Activated naive CD4-positive, alpha-beta T cell (primary cell): ENCODE measurements around the gene TLE3.
"Not testable (repeated sequence)": the region's sequence is repeated elsewhere in the genome, so short reads cannot be mapped to it uniquely, and the experiment has no call there.

Experiments used
- DNase-seq, 4 experiments: peaks; one replicate each; lab custom pipeline; 2025; lab: John Stamatoyannopoulos, UW

TLE3 gene

DNA sequence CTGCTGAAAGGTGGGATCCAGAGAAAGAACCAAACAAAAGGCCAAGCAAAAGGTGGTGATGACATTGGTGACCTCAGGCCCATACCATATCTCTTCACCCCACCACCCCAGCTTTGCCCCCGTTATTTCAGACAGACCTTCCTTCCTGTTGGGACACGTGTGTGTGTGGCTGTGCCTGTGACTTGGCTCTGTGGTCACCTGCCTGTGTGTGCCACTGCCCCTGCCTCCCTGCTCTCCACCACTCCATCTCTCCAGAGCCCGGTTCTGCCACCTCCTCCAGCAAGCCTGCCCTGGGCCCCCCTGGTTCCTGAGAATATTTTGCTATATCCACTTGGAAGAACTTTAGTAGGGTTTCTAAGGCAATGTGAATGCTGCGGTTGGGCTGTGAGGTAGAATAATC is 28.6 kb upstream of the TLE3 start:
- DNase-seq: no peak

DNA sequence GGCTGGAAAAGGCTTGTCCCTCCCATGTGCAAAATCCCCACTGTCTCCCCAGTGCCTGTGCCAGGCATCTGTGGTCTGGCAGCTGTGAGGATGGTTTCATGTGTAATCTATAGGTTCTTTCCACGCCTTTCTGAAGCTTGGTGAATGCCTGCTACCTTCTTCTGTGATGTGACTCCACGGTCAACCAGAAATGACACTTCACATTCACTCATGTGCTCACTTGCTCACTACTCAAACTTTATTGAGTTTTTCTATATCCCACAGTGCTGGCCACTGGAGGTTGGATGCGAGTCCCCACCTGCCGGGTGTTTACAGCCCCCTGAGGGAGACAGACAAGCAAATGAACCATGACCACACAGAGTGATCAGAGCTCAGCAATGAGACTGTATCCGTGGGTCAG is 27.9 kb upstream of the TLE3 start:
- DNase-seq: no peak

DNA sequence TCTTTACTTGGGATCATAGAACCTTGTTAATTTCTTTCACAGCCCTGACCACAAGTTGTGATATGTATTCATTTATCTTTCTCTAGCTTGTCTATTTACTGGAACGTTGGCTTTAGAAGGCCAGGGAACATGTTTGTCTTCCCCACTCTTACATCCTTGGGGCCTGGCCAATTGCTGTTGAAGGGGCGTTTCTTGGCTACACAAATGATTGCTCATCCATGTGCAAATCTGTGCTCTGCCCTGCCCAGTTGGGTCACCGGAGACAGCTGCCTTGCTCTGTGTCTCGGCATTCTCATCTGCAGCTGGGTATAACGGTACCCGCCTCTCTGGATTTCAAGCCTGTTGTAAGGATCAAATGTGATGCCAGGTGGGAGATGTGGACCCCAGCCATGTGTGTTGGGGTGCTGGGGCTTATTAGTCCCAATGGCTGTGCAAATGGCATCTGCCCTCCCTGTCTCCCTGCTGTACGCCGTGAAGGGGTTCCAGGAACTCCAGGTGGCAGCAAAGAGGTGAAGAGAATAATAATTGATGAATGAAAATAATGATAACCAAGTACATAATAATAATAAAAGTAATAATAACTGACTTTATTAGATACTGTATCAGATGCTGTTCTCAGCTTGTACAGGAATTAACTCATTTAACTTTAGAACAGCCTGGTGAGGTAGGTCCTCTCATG is 24.0 kb upstream of the TLE3 start:
- DNase-seq: no peak

DNA sequence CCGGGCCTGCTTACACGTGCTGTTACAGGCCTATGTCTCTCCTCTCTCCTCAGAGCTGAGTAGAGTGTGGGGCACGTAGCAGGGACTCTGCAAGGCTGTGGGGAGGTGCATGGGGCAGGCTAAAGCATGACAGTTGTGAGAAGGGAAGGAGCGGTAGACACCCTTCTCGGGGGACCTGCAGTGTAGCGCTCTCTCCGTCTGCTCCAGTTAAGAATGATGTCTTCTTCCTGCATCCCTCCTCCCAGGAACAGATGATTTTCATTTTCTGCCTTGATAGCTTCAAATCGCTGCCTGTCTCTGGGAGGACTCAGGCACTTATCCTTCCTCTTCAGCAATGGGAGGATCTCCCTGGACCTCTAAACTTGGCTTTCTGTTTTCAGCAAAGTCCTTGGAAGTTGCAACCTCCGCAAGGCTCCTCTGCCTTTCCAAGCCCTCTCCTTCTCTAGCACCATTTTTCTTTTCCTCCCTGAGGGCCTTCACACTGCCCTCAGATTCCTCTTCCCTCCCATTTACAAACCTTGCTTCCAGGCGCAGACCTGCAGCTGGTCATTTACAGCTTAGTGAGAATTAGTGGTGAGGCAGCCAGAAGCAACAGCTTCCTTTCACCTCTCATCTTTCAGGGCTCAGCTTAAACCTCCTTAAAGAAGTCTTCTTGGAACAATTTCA is 23.4 kb upstream of the TLE3 start:
- DNase-seq: no peak

DNA sequence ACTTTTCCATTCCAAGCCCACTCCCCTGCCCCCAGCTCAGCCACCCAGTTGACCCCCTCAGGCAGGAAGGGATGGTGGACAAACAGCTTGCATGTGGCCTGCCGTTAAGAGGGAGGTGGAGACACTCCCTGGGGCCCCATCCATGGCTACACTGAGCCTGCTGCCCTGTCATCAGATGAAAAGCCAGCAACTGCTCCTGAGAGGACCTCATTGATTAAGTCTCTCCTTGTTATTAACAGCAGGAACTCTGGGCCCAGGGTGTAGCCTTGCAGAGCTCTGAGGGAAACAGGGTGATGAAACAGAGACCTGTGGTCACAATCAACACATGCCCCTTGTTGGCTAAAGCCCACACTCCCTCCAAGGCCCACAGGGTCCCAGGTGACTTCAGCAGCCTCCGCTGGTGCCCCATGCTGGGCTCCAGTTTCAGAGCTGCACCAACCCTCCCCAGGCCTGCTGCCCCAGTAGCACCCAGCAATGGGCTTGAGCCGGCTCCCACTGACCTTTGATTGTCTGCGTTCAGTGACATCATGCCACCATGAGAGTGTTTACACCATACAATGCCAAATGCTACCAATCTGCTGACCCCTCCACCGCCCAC is 22.3 kb upstream of the TLE3 start:
- DNase-seq: no peak

DNA sequence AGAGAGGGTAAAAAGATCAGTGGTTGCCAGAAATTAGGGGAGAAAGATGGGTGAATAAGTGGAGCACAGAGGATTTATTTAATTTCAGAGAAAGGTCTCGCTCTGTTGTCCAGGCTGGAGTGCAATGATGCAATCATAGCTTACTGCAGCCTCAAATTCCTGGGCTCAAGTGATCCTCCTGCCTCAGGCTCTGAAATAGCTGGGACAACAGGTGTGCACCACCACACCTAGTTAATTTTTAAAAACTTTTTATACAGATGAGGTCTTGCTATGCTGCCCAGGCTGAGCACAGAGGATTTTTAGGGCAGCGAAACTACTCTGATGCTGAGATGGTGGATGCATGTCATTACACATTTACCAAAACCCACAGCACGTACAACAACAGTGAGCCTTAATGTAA is 20.9 kb upstream of the TLE3 start:
- DNase-seq: no peak

DNA sequence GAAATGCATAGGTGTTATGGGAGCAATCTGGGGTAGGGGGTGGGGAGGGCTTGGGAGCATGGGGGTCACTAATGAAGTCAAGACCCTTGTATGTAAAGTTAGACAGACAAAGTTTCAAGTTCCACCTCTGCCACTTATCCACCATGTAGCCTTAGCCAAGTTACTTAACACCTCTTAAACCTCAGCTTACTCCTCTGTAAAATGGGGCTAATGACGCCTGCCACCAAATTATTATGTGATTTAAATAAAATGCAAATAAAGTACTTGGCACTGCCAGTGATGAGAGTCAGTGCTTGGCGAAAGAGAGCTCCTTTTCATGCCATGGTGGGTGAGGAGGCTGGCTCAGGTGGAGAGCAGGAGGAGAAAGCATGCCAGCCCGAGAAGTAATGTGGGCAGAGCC is 18.6 kb upstream of the TLE3 start:
- DNase-seq: no peak

DNA sequence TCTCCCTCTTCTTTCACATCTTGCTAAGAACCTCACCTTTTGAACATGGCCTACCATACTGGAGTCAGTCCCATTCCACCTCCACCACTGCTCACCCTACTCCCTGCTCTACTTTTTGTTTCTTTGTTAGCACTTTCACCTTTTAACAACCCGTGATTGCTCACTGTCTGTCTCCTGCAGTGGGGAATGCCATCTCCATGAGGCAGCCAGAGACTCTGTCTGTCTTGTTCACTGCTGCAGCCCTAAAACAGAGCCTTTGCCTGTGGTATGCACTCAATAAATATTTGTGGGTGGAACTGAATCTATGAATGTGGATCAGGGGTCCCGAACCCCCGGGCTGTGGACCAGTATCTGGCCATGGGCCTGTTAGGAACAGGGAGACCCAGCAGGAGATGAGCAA is 16.5 kb upstream of the TLE3 start:
- DNase-seq: no peak

DNA sequence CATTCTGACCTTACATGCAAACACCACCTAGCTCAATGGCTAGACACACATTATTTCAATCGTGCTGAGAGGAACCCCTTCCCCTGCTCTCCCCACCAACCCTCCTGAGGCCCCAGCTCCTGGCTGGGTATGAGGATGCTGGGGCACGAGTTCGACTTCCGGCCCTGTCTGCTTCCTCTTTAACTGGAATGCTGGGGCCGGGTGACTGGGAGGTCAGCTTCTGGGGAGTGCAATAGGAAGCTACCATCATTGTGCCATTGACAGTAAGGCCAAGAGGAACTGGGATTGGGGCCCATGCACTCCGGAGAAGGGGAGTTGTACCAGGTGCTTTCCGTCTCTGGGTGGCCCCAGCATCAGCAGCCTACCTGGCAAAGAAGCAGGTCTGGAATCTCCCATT is 15.6 kb upstream of the TLE3 start:
- no peak for DNase-seq

DNA sequence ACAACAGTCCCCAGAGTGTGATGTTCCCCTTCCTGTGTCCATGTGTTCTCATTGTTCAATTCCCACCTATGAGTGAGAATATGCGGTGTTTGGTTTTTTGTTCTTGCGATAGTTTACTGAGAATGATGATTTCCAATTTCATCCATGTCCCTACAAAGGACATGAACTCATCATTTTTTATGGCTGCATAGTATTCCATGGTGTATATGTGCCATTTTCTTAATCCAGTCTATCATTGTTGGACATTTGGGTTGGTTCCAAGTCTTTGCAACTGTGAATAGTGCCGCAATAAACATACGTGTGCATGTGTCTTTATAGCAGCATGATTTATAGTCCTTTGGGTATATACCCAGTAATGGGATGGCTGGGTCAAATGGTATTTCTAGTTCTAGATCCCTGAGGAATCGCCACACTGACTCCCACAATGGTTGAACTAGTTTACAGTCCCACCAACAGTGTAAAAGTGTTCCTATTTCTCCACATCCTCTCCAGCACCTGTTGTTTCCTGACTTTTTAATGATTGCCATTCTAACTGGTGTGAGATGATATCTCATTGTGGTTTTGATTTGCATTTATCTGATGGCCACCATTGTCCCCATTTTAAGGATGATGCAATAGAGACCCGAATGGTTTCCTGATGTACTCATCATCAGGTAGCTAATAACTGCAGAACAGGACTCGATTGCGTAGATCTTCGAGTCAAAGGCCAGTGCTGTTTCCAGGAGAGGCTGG is 15.0 kb upstream of the TLE3 start:
- DNase-seq: not testable (repeated sequence)

DNA sequence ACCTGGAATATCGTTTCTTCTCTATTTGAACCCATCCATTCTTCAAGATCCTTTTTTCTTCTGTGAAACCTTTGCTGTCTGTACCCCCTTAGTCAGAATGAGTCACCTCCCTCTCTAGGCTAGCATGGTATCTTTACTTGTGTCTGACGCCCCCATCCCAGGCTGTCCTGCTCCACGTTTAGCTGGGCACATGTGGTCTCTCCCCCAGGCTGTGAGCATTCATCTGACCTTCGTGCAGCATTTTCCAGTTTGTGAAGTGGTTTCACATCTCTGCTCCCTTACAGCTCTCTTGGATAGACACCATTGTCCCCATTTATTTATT is 14.3 kb upstream of the TLE3 start:
- DNase-seq: no peak

DNA sequence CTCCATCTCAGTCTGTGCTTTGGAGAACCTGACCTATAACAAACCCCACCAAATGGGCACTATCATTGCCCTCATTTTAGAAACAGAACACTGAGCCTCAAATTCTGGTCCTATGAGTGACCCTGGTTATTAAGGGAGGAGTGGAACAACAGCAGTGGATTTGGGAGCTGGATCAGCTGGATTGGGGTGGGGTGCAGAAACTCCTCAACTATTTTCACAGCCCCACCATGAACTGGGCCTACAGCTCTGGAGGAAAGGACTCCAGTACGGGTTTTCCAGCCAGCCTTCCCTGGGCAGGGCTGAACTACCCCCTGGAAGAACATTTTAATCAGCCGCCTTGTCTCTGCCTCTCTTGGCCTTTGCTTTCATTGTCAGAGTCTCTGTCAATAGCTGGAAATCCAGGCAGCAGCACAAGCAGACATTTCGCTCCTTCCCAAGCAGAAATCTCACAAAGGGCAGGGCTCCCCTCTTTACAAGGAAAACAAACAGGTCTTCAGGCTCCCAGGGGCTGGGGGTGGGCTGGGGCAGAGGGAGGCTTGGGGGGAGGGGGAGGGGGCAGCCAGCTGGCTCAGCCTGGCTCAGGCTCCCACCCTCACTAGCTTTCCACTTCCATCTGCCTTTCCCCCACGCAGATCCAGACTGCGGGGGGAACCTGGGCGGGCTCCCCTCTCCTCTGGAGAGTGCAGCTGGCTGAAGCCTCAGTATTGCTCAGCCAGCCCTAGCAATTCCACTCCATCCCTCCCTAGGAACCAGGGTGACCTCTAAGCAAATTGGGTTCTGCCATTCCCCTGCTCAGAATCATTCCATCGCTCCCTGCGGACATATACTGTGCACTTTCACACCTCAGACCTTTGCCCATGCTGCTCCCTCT is 13.7 kb upstream of the TLE3 start:
- no peak for DNase-seq

DNA sequence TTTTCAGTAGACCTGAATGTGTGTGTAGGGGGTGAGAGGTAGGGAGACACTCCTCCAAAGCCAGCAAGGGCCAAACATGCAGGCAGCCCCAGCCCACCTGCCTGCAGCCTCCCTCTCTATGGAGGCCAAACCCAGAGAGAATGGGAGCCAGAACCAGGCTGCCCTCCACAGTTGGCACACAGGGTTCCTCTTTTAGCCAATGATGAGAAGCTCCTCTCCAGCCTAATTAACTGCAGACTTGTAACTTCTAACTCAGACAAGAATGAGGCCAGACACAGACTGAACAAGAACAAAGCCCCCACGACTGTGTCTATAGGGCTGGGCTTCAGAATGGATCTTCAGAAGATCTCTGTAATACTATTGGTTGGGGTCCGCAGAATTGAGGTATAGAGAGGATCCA is 12.3 kb upstream of the TLE3 start:
- no peak for DNase-seq

DNA sequence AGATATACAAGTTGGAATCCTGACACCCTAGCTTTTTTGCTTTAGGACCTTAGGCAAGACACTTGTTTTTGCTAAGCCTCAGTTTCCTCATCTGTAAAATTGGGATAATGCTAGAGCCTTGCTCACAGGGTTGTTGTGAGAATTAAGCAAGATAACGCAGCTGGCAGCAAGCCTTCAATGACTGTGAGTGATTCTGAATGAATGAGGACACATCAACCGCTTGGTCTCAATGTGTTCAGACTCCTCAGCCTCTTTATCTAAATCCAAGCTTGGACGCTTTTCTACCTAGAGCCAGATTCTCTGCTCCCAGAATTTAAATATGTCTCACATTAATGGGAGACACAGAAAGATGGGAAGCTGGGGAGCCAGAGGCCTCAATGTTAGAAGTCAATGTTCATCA is 11.8 kb upstream of the TLE3 start:
- no peak for DNase-seq

DNA sequence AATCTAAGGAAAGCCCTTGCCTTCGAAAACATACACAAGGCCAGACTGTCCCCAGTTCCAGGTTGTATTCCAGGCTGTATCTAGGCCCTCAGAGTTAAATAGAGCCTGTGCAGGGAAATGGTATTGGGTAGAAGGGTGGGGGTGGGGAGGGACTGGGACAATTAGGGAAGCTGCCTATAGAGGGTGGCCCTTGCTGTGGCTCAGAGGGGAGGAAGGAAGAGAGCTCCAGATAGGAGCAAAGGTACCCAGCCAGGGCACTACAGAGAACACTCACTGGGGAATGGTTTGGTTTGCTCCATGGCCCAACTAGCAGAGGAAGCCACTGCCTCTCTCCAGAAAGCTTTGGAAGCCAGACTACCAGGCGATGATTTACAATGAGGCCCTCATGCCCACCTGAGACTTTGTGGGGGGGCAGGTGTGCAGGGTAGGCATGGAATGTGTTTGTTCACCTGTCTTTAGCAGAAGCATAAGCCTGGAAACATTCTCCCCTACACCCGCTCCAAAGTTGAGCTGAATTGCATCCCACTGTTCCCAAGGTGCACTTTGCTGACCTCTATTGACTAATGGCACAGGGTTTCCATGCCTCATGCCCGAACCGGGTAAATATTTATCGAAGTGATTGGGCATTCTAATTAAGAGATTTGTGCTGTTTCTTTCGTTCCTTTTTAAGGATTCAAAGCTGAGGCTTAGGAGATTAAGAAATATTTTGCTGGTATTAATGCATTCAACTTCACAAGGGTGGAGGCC is 6.3 kb upstream of the TLE3 start:
- no peak for DNase-seq

DNA sequence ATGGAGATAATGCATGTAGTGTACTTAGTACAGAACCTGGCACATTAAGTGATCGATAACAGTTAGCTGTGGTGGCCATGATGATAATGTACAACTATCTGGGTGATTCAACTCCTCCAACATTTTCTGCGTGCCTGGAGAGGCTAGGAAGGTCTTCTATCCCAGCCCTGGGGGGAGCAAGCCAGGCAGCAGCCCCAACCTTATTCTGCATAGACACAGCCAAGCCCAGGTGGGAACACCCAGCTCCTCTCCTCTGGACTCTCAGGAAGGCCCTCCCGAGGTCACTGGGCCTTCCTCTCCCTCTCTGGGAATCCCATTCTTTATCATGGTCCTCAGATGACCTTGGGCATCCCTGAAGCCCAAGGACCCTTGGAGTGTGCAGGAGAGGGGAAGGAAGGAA is 5.1 kb upstream of the TLE3 start:
- DNase-seq: no peak

DNA sequence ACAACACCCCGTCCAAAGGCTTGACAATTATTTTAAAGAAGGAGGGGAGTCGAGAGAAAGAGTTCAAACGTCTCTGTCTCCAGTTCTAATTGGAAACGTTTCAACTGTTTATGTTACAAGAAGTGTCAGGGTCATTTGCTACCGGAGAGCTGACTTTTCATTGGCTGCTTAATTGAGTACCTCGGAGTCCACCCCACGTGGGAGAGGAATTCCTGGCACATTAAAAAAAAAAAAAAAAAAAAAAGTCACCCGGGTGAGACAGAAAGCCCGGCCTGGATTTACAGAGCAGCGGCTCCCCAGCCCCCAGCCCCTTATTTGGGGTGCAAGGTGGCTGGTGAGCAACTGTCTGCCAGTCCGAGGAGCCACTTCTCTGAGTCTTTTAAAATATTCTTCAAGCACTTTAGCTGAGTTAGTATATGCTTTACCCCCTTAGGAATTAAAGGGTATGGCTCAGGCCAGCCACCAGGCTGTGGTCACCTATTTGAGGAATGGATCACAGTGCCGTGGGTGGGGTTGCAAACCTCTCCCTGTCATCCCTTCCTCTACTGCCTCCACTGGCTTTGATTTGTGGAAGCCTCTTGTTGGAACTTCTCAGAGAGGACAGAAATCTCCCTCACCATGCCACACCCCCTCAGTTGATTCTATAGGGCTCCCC is 3.9 kb upstream of the TLE3 start:
- DNase-seq: no peak

DNA sequence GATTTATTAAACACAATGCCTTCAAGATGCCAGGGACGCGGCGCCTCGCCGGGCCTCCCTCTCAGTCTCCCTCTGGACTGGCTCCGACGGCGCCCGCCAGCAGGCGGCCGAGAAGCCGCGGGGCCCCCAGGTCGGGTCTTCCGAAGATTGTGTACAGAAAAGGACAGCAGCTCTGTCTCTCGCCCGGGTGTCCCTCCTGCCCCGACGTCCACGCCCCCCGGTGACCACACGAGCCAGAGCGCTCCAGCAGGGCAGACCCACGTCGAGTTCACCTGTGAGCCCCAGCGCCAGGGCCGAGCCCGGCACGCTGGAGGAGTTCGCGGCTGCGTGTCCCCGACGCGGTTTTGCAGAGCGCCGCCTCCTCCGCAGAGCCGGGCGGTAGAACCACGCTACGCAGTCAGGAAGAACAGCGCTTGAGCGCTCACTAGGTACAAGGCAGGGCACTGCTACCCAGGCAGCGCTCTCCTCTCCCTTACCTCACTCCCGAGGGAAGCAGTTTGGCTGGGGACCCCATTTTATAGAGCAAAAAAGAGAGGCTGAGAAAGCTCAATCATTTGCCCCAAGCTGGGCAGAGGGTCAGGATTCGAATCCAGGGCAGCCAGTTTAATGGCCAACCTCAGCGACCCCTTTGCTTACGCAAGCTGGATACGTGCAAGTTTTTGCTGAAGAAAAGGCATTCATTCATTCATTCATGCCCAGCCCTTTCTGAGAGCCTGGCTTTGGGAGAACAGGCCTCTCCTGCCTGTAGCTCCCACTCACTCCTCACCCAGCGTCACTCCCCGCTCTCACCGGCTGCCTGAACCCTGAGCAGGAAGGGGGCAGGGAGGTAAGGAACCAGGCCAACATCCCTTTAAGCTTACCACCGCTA is 3.0 kb upstream of the TLE3 start:
- DNase-seq: peak; percentile 18 to 62 (median 43)

DNA sequence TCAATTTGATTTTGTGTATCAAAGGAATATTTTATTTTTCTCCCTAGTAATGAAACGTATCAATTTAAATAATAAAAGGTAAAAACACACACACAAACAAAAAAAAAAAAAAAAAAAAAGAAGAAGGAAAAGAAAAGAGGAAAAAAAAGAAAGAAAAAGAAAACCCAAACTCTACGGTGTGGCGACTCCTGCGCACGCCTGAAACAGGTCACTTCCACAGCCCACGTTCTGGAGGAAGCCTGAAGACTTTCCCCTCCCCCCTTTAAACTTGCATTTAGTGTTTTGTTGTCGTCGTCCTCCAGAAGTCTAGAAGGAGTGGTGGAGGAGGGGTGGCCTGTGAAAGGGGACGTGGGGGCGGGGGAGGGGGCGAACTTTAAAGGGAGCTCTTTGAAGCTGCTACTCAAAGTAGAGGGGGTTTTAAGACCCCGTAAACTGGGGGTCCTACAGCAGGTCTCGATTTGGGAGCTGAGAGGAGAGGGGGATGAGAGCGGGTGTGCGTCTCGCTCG is 2.3 kb upstream of the TLE3 start:
- DNase-seq: no peak
